Hepatocyte (in vitro differentiated cells): ENCODE data around the gene PRMT1. TPM values are rescaled to one million over a fixed set of nuclear protein-coding genes. Genes with fewer than 3 reads are reported as not detected.

Experiments
- DNase-seq: peaks from one replicate; pipeline ENCODE4 v3.0.0-alpha.2; 2016; ENCODE audit warnings: low spot score
- H2AFZ ChIP-seq: fragments of 200-600 bp; sonication (generic); 2 replicates; pipeline ENCODE4 v1.6.0; 2016; ENCODE audit warnings: antibody characterized with exemption, mild to moderate bottlenecking
- H3K27ac ChIP-seq: fragments of 200-600 bp; sonication (generic); 2 replicates; pipeline ENCODE4 v1.5.1; 2016; ENCODE audit warnings: mild to moderate bottlenecking
- H3K27me3 ChIP-seq: fragments of 200-600 bp; sonication (generic); 2 replicates; pipeline ENCODE4 v1.6.1; 2016
- H3K36me3 ChIP-seq: fragments of 200-600 bp; sonication (generic); replicated peaks from 2 replicates; pipeline ENCODE4 v1.5.1; 2016; ENCODE audit warnings: low read depth; ENCODE audit not compliant: insufficient read depth
- H3K4me1 ChIP-seq: fragments of 200-600 bp; sonication (generic); 2 replicates; pipeline ENCODE4 v1.5.1; 2016; ENCODE audit warnings: mild to moderate bottlenecking, moderate library complexity; ENCODE audit not compliant: insufficient read depth
- H3K4me2 ChIP-seq: fragments of 200-600 bp; sonication (generic); 2 replicates; pipeline ENCODE4 v1.6.0; 2016
- H3K4me3 ChIP-seq: fragments of 200-600 bp; sonication (generic); 2 replicates; pipeline ENCODE4 v1.5.1; 2016; ENCODE audit warnings: mild to moderate bottlenecking
- H3K79me2 ChIP-seq: fragments of 200-600 bp; sonication (generic); 2 replicates; pipeline ENCODE4 v1.6.0; 2017; ENCODE audit warnings: mild to moderate bottlenecking
- H3K9me2 ChIP-seq: fragments of 200-600 bp; sonication (generic); replicated peaks from 2 replicates; pipeline ENCODE4 v1.6.0; 2017; ENCODE audit warnings: mild to moderate bottlenecking; ENCODE audit not compliant: insufficient read depth
- H3K9me3 ChIP-seq: fragments of 200-600 bp; sonication (generic); 2 replicates; pipeline ENCODE4 v1.5.1; 2016; ENCODE audit warnings: low read depth, mild to moderate bottlenecking
- H4K20me1 ChIP-seq: fragments of 200-600 bp; sonication (generic); 2 replicates; pipeline ENCODE4 v1.6.0; 2016; ENCODE audit warnings: mild to moderate bottlenecking; ENCODE audit not compliant: insufficient read depth, poor library complexity, severe bottlenecking
- CTCF ChIP-seq: fragments of 200-600 bp; sonication (generic); IDR thresholded peaks from 2 replicates; pipeline ENCODE4 v1.5.1; 2016; ENCODE audit warnings: antibody characterized with exemption, mild to moderate bottlenecking; ENCODE audit not compliant: poor library complexity
- EZH2 ChIP-seq: fragments of 200-600 bp; sonication (generic); IDR thresholded peaks from 2 replicates; pipeline ENCODE4 v1.6.1; 2016; ENCODE audit warnings: antibody characterized with exemption, mild to moderate bottlenecking, borderline replicate concordance
- EZH2phosphoT487 ChIP-seq: fragments of 200-600 bp; sonication (generic); IDR thresholded peaks from one replicate; pipeline ENCODE4 v1.6.1; 2018; ENCODE audit warnings: antibody characterized with exemption, mild to moderate bottlenecking, low read depth, moderate library complexity; ENCODE audit not compliant: unreplicated experiment, severe bottlenecking
- WGBS: methylation state at CpG from one replicate; pipeline ENCODE4 v1.1.6; 2016; ENCODE audit warnings: low lambda C conversion rate; ENCODE audit errors: missing lambda C conversion rate; 5-methylcytosine and 5-hydroxymethylcytosine counted together
- polyA plus RNA-seq: library from polyadenylated mRNA; unstranded; fragments of >200 nt; fragmentation: Nextera tagmentation; extraction: Ambion mirVana; gene quantifications from 2 replicates; pipeline ENCODE4 v1.2.1, GENCODE V29; 2016
- total RNA-seq: library from RNA; depleted of rRNA; stranded (reverse); fragments of >200 nt; gene quantifications from 2 replicates; pipeline ENCODE4 v1.2.3, GENCODE V29; 2014

The PRMT1 gene
- total and polyA plus RNA-seq, 2 experiments from 2014 or later, result 180 to 189 TPM

- Histone ChIP-seq H3K4me2 (no peak overlapping the region), H3K9me3 (no peaks in the 10 kb centered on the region), H3K4me3 (no peak overlapping the region), H4K20me1 (no peaks in the 10 kb centered on the region), H2AFZ (no peak overlapping the region), H3K27ac (no peak overlapping the region), H3K4me1 (peaks cover 17% of the 10 kb centered on the region), H3K27me3 (peaks cover 5% of the 10 kb centered on the region), H3K79me2 (peaks cover 6% of the 10 kb centered on the region), H3K9me2 (no peaks in the 10 kb centered on the region), H3K36me3 (peaks cover 3% of the 10 kb centered on the region)
- no peak for TF ChIP-seq CTCF
- no peak for TF ChIP-seq EZH2
- TF ChIP-seq EZH2phosphoT487, result no peak
- DNase-seq, result no peak
- 74% methylated on average over 21 of the region's 26 CpGs for WGBS
Observed at GRCh38 chr19:49687566-49688316, 10.7 kb downstream of the PRMT1 start.

GRCh38 chr19:49688531-49689132, 11.6 kb downstream of the PRMT1 start:
- H4K20me1 ChIP-seq, result no peaks in the 10 kb centered on the region
- H3K9me3 ChIP-seq, result no peaks in the 10 kb centered on the region
- 90% methylated on average over 12 of the region's 12 CpGs for WGBS
- peaks cover 5% of the 10 kb centered on the region for H3K27me3 ChIP-seq
- H3K4me2 ChIP-seq, result no peak overlapping the region
- H3K4me3 ChIP-seq, result no peak overlapping the region
- H3K4me1 ChIP-seq, result peaks cover 17% of the 10 kb centered on the region
- DNase-seq, result no peak
- peaks cover 3% of the 10 kb centered on the region for H3K36me3 ChIP-seq
- H2AFZ ChIP-seq, result no peak overlapping the region
- H3K9me2 ChIP-seq, result no peaks in the 10 kb centered on the region
- H3K79me2 ChIP-seq, result no peaks in the 10 kb centered on the region
- no peak for TF ChIP-seq EZH2phosphoT487
- TF ChIP-seq CTCF, result no peak
- TF ChIP-seq EZH2, result no peak
- no peak overlapping the region for H3K27ac ChIP-seq

GRCh38 chr19:49689133-49690078, 12.3 kb downstream of the PRMT1 start, which contains the start of gene ADM5:
TSS of gene ADM5 (plus strand) at chr19:49689594. CDS start at chr19:49689838, 244 bp downstream.
- Histone ChIP-seq H3K4me1 (peaks cover 17% of the 10 kb centered on the region), H3K27me3 (peaks cover 5% of the 10 kb centered on the region), H3K79me2 (no peaks in the 10 kb centered on the region), H3K9me3 (no peaks in the 10 kb centered on the region), H3K9me2 (no peaks in the 10 kb centered on the region), H3K36me3 (peaks cover 3% of the 10 kb centered on the region), H3K27ac (peak within 1 kb of the TSS; percentile 61), H2AFZ (peak within 1 kb of the TSS; percentile 90), H4K20me1 (no peaks in the 10 kb centered on the region), H3K4me3 (peak within 1 kb of the TSS; percentile 63), H3K4me2 (peak within 1 kb of the TSS; percentile 97)
- TF ChIP-seq EZH2, result no peak
- peak; percentile 59 for TF ChIP-seq CTCF
- no peak for TF ChIP-seq EZH2phosphoT487
- 62% methylated on average over 53 of the region's 54 CpGs for WGBS
- DNase-seq, result peak; percentile 72
